ENCODE results near the gene SLC16A8.
"Not testable (repeated sequence)": the region's sequence is repeated elsewhere in the genome, so short reads cannot be mapped to it uniquely, and the experiment has no call there.

Gene SLC16A8

GRCh38 chr22:38086001-38086845, 2.2 kb upstream of the SLC16A8 start:
- DNase-seq (ENCODE audit: low read depth in 2 of 2) = no peak

- DNase-seq (ENCODE audit: low read depth in 2 of 2) = no peak
Measured at GRCh38 chr22:38085501-38085900, 1.5 kb upstream of the SLC16A8 start.

- DNase-seq (ENCODE audit: low read depth in 2 of 2) = no peak
Measured at GRCh38 chr22:38085056-38085455, 1.1 kb upstream of the SLC16A8 start.

- no peak for DNase-seq (ENCODE audit: low read depth in 2 of 2)
Measured at GRCh38 chr22:38082986-38083710, 836 bp downstream of the SLC16A8 start.

GRCh38 chr22:38081941-38082828, 1.8 kb downstream of the SLC16A8 start:
- DNase-seq (ENCODE audit: low read depth in 2 of 2) = peak in 1 of 2 donors; percentile 13

GRCh38 chr22:38081636-38081940, 2.4 kb downstream of the SLC16A8 start:
- no peak for DNase-seq (ENCODE audit: low read depth in 2 of 2)

GRCh38 chr22:38080850-38081635, 2.9 kb downstream of the SLC16A8 start:
- no peak for DNase-seq (ENCODE audit: low read depth in 2 of 2)

- no peak for DNase-seq (ENCODE audit: low read depth in 2 of 2)
Measured at GRCh38 chr22:38080474-38080849, 3.5 kb downstream of the SLC16A8 start.

- no peak for DNase-seq (ENCODE audit: low read depth in 2 of 2)
Measured at GRCh38 chr22:38079804-38080203, 4.2 kb downstream of the SLC16A8 start.

GRCh38 chr22:38079208-38079607, 4.8 kb downstream of the SLC16A8 start:
- DNase-seq (ENCODE audit: low read depth in 2 of 2) = not testable (repeated sequence)

- DNase-seq (ENCODE audit: low read depth in 2 of 2) = no peak
Measured at GRCh38 chr22:38078046-38078840, 5.7 kb downstream of the SLC16A8 start.

- DNase-seq (ENCODE audit: low read depth in 2 of 2) = no peak
Measured at GRCh38 chr22:38077595-38077994, 6.4 kb downstream of the SLC16A8 start.

- DNase-seq (ENCODE audit: low read depth in 2 of 2) = no peak
Measured at GRCh38 chr22:38077096-38077495, 6.9 kb downstream of the SLC16A8 start.

- no peak for DNase-seq (ENCODE audit: low read depth in 2 of 2)
Measured at GRCh38 chr22:38075961-38076360, 8.0 kb downstream of the SLC16A8 start.

GRCh38 chr22:38075105-38075825, 8.7 kb downstream of the SLC16A8 start:
- DNase-seq (ENCODE audit: low read depth in 2 of 2) = no peak

- DNase-seq (ENCODE audit: low read depth in 2 of 2) = no peak
Measured at GRCh38 chr22:38074181-38075104, 9.5 kb downstream of the SLC16A8 start.

GRCh38 chr22:38073150-38074130, 10.5 kb downstream of the SLC16A8 start:
- DNase-seq (ENCODE audit: low read depth in 2 of 2) = no peak

Data from stimulated activated CD8-positive, alpha-beta memory T cell treated with anti-CD3 and anti-CD28 coated beads, Interleukin-15, amount 100 ng/mL, for 48 hours (primary cell).